GM18909 (cell line): ENCODE data around the gene LRBA.
"Not testable (repeated sequence)": the region's sequence is repeated elsewhere in the genome, so short reads cannot be mapped to it uniquely, and the experiment has no call there.

Source experiments
- ATAC-seq: cut with Tn5 transposase; IDR thresholded peaks from one replicate; pipeline ENCODE4 v1.9.1; 2021; ENCODE audit warnings: mild to moderate bottlenecking; ENCODE audit not compliant: unreplicated experiment, poor library complexity

The LRBA gene

GRCh38 chr4:150949342-150949741, 65.7 kb downstream of the LRBA start:
- no peak for ATAC-seq

GRCh38 chr4:150948710-150949109, 66.4 kb downstream of the LRBA start:
- ATAC-seq: no peak

GRCh38 chr4:150948074-150948473, 67.0 kb downstream of the LRBA start:
- ATAC-seq: no peak

GRCh38 chr4:150944660-150945059, 70.4 kb downstream of the LRBA start:
- ATAC-seq: no peak

- ATAC-seq: no peak
These were observed 71.3 kb downstream of the LRBA start for GRCh38 chr4:150943818-150944217.

- ATAC-seq: no peak
These were observed 72.0 kb downstream of the LRBA start for GRCh38 chr4:150943126-150943525.

- no peak for ATAC-seq
These were observed 72.5 kb downstream of the LRBA start for GRCh38 chr4:150942539-150942938.

GRCh38 chr4:150940123-150940522, 75.0 kb downstream of the LRBA start:
- no peak for ATAC-seq

GRCh38 chr4:150939530-150939929, 75.6 kb downstream of the LRBA start:
- no peak for ATAC-seq

- no peak for ATAC-seq
These were observed 76.1 kb downstream of the LRBA start for GRCh38 chr4:150938873-150939499.

GRCh38 chr4:150938417-150938816, 76.7 kb downstream of the LRBA start:
- ATAC-seq: no peak

- ATAC-seq: no peak
These were observed 81.1 kb downstream of the LRBA start for GRCh38 chr4:150934022-150934421.

GRCh38 chr4:150931796-150932195, 83.3 kb downstream of the LRBA start:
- ATAC-seq: no peak

- ATAC-seq: no peak
These were observed 84.1 kb downstream of the LRBA start for GRCh38 chr4:150931005-150931404.

GRCh38 chr4:150923945-150924344, 91.1 kb downstream of the LRBA start:
- no peak for ATAC-seq

- not testable (repeated sequence) for ATAC-seq
These were observed 93.6 kb downstream of the LRBA start for GRCh38 chr4:150921486-150921885.

GRCh38 chr4:150918562-150918961, 96.5 kb downstream of the LRBA start:
- ATAC-seq: not testable (repeated sequence)

GRCh38 chr4:150911326-150911725, 103.8 kb downstream of the LRBA start:
- ATAC-seq: no peak

- no peak for ATAC-seq
These were observed 106.0 kb downstream of the LRBA start for GRCh38 chr4:150909116-150909515.

GRCh38 chr4:150906987-150907633, 108.0 kb downstream of the LRBA start:
- ATAC-seq: no peak

- no peak for ATAC-seq
These were observed 110.4 kb downstream of the LRBA start for GRCh38 chr4:150904671-150905070.

- no peak for ATAC-seq
These were observed 111.5 kb downstream of the LRBA start for GRCh38 chr4:150903603-150904002.
